IPS-NIHi7 (cell line): ENCODE measurements around the gene CC2D1A.
"Not testable (repeated sequence)": the region's sequence is repeated elsewhere in the genome, so short reads cannot be mapped to it uniquely, and the experiment has no call there.

ENCODE experiments used
- DNase-seq: peaks from one replicate; pipeline ENCODE4 v3.0.0; 2012; ENCODE audit warnings: mixed read lengths; ENCODE audit errors: extremely low spot score

Gene CC2D1A

DNA sequence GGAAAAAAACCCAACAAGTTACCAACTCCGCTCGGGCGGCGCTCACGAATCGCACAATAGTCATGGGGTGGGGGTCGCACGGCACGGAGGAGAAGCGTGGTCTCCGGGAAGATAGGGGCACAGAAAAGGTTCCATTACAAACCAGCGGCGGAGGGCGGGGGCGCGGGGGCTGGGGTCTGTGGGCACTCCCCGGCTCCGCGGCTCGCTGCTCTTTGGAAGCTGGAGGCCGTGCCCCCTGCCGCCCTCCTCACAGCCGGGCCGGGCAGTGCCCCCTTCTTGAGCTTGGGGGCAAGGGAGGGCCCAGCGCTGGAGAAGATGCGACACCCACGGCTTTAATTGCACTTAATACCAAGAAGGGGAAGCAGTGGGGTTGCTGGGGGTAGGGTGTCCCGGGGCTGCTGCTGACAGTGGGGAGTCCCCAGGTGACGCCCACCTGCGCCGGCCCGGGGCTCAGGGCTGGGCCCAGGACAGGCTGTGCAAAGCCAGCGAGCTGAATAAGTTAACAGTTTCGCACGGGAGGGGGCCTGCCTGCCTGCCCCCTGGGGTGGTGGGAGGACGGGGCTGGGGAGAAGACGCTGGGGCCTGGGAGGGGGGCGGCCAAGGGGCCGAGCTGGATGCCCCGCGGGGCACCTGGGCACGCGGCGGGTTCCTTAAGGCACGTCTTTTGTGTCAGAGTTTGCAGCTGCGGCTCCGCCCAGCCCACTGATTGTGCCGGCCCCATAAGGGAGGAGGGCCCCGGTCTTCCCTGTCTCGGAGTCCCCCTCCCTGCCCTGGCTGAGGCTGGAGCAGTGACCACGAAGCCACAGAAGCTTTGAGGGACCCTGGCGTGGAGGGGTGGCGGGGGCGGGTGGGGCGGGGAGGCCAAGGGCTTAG lies 56.1 kb downstream of the CC2D1A start:
- peak; percentile 66 for DNase-seq

DNA sequence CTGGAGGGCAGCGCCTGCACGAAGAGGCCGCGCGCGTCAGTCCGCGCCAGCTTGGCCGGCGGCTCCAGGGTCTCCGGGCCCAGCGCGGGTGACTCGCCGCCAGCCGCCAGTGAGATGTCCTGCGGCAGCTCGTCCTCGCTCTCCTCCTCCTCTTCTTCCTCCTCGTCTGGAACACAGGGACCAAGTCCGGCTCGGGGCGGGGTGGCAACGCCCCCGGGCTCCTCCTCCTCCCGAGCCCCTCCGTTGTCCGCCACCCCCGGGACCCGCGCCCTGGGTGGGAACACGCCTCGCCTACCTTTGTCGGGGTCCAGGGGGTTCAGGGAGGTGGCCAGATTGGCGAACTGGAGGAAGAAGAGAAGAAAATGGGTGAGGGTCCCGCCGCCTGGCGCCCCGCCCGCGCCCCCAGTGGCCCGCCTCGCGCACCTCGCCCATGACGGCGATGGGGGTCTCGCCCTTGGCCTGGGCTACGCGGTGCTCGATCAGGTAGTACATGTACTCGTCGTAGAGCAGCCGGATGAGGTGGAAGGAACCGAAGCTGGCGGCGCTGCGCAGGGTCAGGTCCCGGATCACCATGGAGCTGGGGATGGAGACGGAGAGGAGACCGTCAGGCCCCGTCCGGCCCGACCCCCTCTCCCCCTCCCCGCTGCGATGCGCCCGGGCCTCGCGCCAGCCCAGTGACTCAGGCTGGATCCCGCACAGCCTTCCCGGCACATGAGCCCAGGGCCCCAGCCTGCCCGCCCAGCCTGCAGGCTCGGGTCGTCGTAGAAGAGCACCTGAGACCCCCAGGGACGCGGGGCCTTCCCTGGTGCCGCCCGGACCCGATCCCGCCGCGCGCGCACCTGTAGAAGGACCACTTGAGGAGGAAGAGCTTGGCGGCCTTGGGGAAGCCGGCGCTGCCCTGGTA lies 57.0 kb downstream of the CC2D1A start:
- DNase-seq, result peak; percentile 61

DNA sequence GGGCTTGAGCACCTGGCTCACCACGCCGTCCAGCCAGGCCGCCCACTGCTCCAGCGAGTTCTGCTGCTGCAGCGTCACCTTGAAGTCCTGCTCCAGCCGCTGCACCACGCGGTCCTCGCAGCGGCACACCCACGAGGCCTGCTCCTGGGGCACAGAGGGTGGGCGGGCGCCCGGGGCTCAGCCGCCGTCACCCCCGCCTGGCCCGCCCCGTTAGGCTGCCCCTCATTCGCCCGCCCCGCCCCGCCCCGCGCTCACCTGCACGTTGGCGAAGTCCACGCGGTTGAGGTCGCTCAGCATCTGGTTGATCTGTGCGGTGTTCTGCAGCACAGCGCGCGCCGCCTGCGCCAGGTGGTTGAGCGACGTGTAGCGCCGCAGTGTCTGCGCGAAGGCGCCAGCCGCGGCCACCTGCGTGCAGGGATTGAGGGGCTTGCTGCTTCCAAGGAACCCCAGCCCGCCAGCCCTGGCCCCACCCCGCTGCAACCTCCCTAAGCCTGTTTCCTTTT lies 57.7 kb downstream of the CC2D1A start:
- DNase-seq, result no peak

DNA sequence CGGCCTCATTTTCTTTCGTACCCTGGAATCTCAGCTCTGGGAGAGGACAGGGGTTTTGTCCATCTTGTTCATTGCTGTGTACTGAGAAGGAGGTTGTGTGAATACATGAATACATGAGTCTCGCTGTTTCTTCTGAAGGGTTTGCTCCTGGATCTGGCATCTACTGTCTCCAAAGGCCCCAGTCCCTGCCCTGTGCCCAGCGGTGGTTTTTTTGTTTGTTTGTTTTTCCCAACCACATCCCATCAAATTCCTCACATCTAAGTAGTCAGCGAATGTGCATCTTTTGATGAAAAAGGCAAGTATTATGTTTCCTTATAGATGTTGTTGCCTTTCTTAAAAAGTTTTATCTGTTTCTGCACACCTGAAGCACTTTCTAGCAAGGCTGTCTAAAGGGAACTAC lies 58.8 kb downstream of the CC2D1A start:
- no peak for DNase-seq

DNA sequence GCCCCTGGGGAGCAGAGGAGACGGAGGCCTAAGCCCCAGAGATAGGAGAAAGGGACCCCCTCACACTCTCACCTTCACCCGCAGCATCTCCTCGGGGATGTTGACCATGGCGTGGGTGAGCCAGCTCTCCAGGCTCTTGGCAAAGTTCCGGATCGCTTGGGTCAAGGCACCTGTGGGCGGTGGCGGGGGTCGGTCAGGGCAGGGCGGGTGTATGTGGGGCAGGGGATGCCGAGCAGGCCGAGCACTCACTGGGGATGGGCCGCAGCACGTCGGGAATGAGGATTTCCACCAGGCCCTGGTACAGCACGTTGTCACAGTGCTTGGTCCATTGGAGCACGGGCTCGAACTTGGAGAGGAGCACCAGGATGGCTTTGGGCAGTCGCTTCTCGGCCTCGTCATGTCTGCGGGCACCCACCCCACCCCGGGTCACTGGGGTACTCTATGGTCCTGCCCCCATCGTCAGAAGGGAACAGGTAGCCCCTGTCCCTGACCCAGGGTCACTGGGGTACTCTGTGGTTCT lies 59.4 kb downstream of the CC2D1A start:
- DNase-seq, result no peak

GRCh38 chr19:13965926-13966683 lies 60.1 kb downstream of the CC2D1A start:
- DNase-seq, result no peak

- DNase-seq, result no peak
Measured at GRCh38 chr19:13966684-13967128, 60.7 kb downstream of the CC2D1A start.

- DNase-seq, result not testable (repeated sequence)
Measured at GRCh38 chr19:13967206-13967605, 61.2 kb downstream of the CC2D1A start.

DNA sequence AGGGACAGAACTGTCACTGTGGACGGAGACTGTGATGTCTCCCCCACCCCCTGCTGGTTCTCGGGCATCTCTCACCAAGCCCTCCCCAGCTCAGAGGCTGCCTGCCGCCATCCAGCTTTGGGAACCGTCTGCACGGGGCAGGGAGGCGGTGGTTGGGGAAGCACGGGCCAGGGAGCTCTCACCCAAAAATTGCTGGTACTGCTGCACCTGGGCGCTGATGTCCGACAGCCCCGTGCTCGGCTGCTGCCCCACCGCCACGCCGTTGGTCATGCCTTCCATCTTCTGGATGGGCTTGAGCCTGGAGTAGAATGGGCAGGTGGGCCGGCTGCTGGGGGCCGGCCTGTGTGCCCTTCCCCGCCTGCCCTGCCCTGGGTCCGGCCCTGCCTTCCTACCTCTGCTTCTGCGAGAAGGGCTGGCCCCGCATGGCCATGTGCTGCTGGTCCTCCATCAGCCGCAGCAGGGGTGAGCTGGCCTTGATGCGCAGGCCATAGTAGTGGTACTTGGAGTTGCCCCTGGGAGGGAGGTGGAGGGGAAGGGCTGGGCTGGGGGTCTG lies 62.5 kb downstream of the CC2D1A start:
- no peak for DNase-seq

- DNase-seq, result no peak
Measured at GRCh38 chr19:13968999-13969398, 63.0 kb downstream of the CC2D1A start.

GRCh38 chr19:13969897-13970296 lies 63.9 kb downstream of the CC2D1A start:
- DNase-seq, result no peak

GRCh38 chr19:13971868-13972267 lies 65.9 kb downstream of the CC2D1A start:
- not testable (repeated sequence) for DNase-seq

GRCh38 chr19:13972368-13973155 lies 66.6 kb downstream of the CC2D1A start:
- DNase-seq, result no peak

GRCh38 chr19:13973479-13973878 lies 67.5 kb downstream of the CC2D1A start:
- not testable (repeated sequence) for DNase-seq

DNA sequence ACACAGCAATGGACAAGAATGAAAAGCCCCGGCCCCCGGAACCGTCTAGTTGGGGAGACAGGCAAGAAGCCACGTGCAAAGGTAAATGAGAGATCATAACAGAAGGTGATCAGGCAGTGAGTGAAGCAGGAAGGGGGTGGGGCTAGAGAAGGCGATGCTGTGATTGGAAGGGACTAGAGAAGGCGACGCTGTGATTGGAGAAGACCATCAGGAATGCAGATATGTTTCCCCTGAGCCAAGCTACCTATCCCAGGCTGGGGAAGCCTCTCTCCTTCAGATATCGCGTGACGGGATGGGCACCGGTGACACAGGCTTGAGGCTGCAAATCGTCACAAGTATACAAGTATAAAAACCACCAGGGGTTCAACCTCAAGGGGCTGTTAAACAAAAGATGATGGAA lies 68.1 kb downstream of the CC2D1A start:
- DNase-seq, result peak; percentile 93

- DNase-seq, result no peak
Measured at GRCh38 chr19:13975870-13976269, 69.9 kb downstream of the CC2D1A start.

- no peak for DNase-seq
Measured at GRCh38 chr19:13976446-13976845, 70.4 kb downstream of the CC2D1A start.

- DNase-seq, result no peak
Measured at GRCh38 chr19:13977803-13978202, 71.8 kb downstream of the CC2D1A start.

DNA sequence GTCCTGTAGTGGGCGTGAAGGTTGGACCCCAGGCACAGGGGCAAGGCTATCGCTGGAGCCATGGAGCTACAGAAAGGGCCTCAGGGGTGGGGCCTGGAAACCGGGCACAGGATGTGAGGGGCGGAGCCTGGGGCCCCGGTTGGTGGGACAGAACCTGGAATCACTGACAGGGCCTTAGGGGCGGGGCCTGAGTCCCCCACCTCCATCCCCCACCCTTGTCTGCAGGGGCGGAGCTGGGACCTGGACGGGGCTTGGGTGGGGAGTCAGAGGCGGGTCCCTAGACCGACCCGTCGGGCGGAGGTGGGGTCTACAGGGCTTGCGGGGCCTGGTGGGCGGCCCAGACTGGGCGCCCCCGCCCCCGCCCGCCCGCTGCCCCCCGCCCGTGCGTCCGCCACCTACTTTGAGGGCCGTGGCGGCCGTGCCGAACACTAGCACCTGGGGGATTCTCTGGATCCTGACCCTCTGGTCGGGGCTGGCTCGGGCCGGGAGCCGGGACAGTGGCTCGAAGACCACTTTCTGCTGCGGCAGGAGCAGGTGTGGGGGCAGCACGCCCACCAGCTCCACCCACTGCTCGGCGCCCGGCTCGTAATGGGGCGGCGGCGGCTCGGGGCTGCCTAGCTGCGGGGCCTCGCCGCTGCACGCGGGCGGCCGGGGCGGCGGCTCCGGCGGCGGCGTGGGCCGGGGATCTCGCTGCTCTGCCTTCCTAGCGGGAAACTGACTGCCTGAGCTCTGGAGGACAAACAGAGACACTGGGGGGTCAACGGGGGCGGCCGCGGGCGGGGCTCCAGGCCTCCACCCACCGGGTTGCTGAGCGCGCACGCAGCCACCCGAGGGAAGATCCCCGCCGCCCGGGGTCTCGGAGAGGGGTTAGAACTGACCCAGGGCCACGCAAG lies 72.6 kb downstream of the CC2D1A start:
- DNase-seq, result peak; percentile 98
